WTC11 (cell line): Measurements from ENCODE around the gene TTC8. TPM values are rescaled to one million over a fixed set of nuclear protein-coding genes. Genes with fewer than 3 reads are reported as not detected.

ENCODE experiments used
- ATAC-seq: fragments of 200-7000 bp; cut with Tn5 transposase; 2 replicates; pipeline ENCODE4 v1.10.0; 2021; ENCODE audit warnings: mild to moderate bottlenecking, moderate library complexity
- CTCF ChIA-PET: fragments of 300-600 bp; sonication (Branson Sonifier 250); formaldehyde crosslinking; loops from one replicate; lab custom pipeline; 2021; ENCODE audit warnings: antibody characterized with exemption; lab: Charles Lee
- POLR2A ChIA-PET: fragments of 350-600 bp; sonication (Branson Sonifier 250); formaldehyde crosslinking; loops from one replicate; lab custom pipeline; 2021; ENCODE audit warnings: antibody characterized with exemption; lab: Charles Lee
- DNase-seq: peaks from one replicate; pipeline ENCODE4 v3.0.0; 2021; ENCODE audit warnings: low spot score
- H3K27ac Mint-ChIP-seq: 2 replicates; pipeline ENCODE4 v1.8.0; 2021; ENCODE audit warnings: mixed read lengths
- H3K27me3 Mint-ChIP-seq: 2 replicates; pipeline ENCODE4 v1.8.0; 2021; ENCODE audit warnings: low read depth, mild to moderate bottlenecking, moderate library complexity, mixed read lengths
- H3K36me3 Mint-ChIP-seq: 2 replicates; pipeline ENCODE4 v1.8.0; 2021; ENCODE audit warnings: mixed read lengths
- H3K4me1 Mint-ChIP-seq: 2 replicates; pipeline ENCODE4 v1.8.0; 2022; ENCODE audit warnings: mixed read lengths
- H3K4me3 Mint-ChIP-seq: 2 replicates; pipeline ENCODE4 v1.8.0; 2021; ENCODE audit warnings: mild to moderate bottlenecking, moderate library complexity, mixed read lengths
- H3K9me3 Mint-ChIP-seq: 2 replicates; pipeline ENCODE4 v1.8.0; 2021; ENCODE audit warnings: mixed read lengths
- ATF1 ChIP-seq: sonication (generic); formaldehyde crosslinking; IDR thresholded peaks from 2 replicates; pipeline ENCODE4 v1.8.1; 2023; ENCODE audit warnings: mild to moderate bottlenecking, moderate library complexity, missing genetic modification reagents
- ATF2 ChIP-seq: sonication (generic); formaldehyde crosslinking; IDR thresholded peaks from 2 replicates; pipeline ENCODE4 v1.8.1; 2022; ENCODE audit warnings: low read depth, missing genetic modification reagents, borderline replicate concordance
- CREB1 ChIP-seq: sonication (generic); formaldehyde crosslinking; IDR thresholded peaks from 2 replicates; pipeline ENCODE4 v1.8.0; 2023; ENCODE audit warnings: mild to moderate bottlenecking, missing genetic modification reagents
- E2F5 ChIP-seq: sonication (generic); formaldehyde crosslinking; IDR thresholded peaks from 2 replicates; pipeline ENCODE4 v1.8.1; 2022; ENCODE audit warnings: mild to moderate bottlenecking, moderate library complexity, missing genetic modification reagents
- FOXJ3 ChIP-seq: sonication (generic); formaldehyde crosslinking; IDR thresholded peaks from 2 replicates; pipeline ENCODE4 v1.9.0; 2021; ENCODE audit warnings: missing genetic modification reagents, mild to moderate bottlenecking, borderline replicate concordance
- GTF2I ChIP-seq: fragments of 250-450 bp; sonication (Bioruptor Pico); conservative IDR thresholded peaks from 2 replicates; pipeline ENCODE4 v1.4.0; 2021; ENCODE audit warnings: mild to moderate bottlenecking
- HMGXB4 ChIP-seq: sonication (generic); formaldehyde crosslinking; IDR thresholded peaks from 2 replicates; pipeline ENCODE4 v1.8.1; 2023; ENCODE audit warnings: mild to moderate bottlenecking, moderate library complexity, missing genetic modification reagents
- IRF2 ChIP-seq: sonication (generic); formaldehyde crosslinking; IDR thresholded peaks from 2 replicates; pipeline ENCODE4 v1.8.0; 2022; ENCODE audit warnings: low read depth, missing genetic modification reagents, borderline replicate concordance
- JUN ChIP-seq: sonication (generic); formaldehyde crosslinking; IDR thresholded peaks from 2 replicates; pipeline ENCODE4 v1.8.0; 2023; ENCODE audit warnings: mild to moderate bottlenecking, missing genetic modification reagents
- MXD4 ChIP-seq: fragments of 250-450 bp; sonication (Bioruptor Pico); IDR thresholded peaks from 2 replicates; pipeline ENCODE4 v1.8.0; 2021; ENCODE audit warnings: mild to moderate bottlenecking, moderate library complexity, borderline replicate concordance
- NFYB ChIP-seq: sonication (generic); formaldehyde crosslinking; conservative IDR thresholded peaks from 2 replicates; pipeline ENCODE4 v1.8.0; 2022; ENCODE audit warnings: low read depth, missing genetic modification reagents
- NR2C2 ChIP-seq: sonication (generic); formaldehyde crosslinking; IDR thresholded peaks from 2 replicates; pipeline ENCODE4 v1.8.0; 2022; ENCODE audit warnings: mild to moderate bottlenecking, missing genetic modification reagents
- SP1 ChIP-seq: sonication (generic); formaldehyde crosslinking; conservative IDR thresholded peaks from 2 replicates; pipeline ENCODE4 v1.8.1; 2022; ENCODE audit warnings: missing genetic modification reagents
- ZBTB43 ChIP-seq: sonication (generic); formaldehyde crosslinking; IDR thresholded peaks from 2 replicates; pipeline ENCODE4 v1.8.1; 2023; ENCODE audit warnings: mild to moderate bottlenecking, missing genetic modification reagents
- ZNF121 ChIP-seq: sonication (generic); formaldehyde crosslinking; IDR thresholded peaks from 2 replicates; pipeline ENCODE4 v1.8.0; 2023; ENCODE audit warnings: missing genetic modification reagents
- ZNF263 ChIP-seq: sonication (generic); formaldehyde crosslinking; IDR thresholded peaks from 2 replicates; pipeline ENCODE4 v1.8.1; 2022; ENCODE audit warnings: low read depth, mild to moderate bottlenecking, moderate library complexity, missing genetic modification reagents
- ZNF281 ChIP-seq: sonication (generic); formaldehyde crosslinking; IDR thresholded peaks from 2 replicates; pipeline ENCODE4 v1.8.0; 2023; ENCODE audit warnings: mild to moderate bottlenecking, missing genetic modification reagents
- total RNA-seq: library from RNA; stranded (reverse); gene quantifications from 3 replicates; pipeline ENCODE4 v1.2.3, GENCODE V29; 2021
- TF ChIP-seq, protein P1 (sequence below): sonication (generic); formaldehyde crosslinking; IDR thresholded peaks from 2 replicates; pipeline ENCODE4 v1.8.0; 2022; ENCODE audit warnings: mild to moderate bottlenecking, missing genetic modification reagents
- TF ChIP-seq, protein P2 (sequence below): sonication (generic); formaldehyde crosslinking; IDR thresholded peaks from 2 replicates; pipeline ENCODE4 v1.8.1; 2023; ENCODE audit warnings: mild to moderate bottlenecking, missing genetic modification reagents, moderate library complexity
- TF ChIP-seq, protein P3 (sequence below): sonication (generic); formaldehyde crosslinking; IDR thresholded peaks from 2 replicates; pipeline ENCODE4 v1.8.1; 2023; ENCODE audit warnings: mild to moderate bottlenecking, missing genetic modification reagents, moderate library complexity

Gene TTC8
- total RNA-seq, 1 experiment from 2014 or later = 13.8 TPM

DNA sequence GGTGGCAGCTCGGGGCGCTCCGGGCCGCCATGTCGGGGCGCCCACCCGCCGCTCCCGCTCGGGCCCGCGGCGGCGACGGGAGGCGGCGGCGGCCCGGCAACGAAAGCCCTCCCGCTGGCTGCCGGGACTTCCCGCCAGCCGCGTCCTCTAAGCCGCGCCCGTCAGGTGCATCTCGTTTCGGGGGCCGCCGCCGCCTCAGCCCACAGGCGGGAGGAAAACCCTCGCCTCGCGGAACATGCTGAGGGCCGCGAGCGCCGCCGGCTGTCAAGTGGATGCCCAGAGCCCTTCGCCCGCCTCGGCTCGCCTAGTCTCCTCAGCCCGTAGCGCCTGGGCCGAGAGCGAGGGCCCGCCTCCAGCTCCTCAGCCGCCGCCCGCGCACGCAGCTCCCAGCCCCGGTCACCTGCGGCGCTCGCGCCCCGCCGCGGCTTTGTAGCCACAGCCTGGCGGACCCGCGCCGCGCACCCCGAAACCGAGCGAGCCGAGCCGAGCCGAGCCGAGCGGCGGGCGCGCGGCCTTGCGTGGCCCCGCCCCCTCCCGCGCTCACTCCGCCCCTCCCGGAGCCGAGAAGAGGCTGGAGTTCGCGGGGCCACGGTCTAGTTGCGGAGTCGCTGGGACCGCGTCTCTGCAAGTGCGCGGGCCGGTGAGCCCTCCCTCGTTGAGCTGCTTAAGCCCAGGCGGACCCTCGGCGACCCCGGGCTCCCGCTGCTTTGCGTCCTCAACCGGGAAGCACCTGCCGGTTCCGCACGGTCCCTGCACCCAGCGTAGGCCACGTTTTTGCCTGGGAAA, 31.8 kb upstream of the TTC8 start, which contains the start of gene EML5 (continued):
- TF ChIP-seq, protein P1, sequence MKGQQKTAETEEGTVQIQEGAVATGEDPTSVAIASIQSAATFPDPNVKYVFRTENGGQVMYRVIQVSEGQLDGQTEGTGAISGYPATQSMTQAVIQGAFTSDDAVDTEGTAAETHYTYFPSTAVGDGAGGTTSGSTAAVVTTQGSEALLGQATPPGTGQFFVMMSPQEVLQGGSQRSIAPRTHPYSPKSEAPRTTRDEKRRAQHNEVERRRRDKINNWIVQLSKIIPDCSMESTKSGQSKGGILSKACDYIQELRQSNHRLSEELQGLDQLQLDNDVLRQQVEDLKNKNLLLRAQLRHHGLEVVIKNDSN (CRISPR knock-in tag) = no peak
- TF ChIP-seq ZBTB43 (CRISPR knock-in tag) = no peak
- peak; percentile 65 for TF ChIP-seq SP1 (CRISPR knock-in tag)
- TF ChIP-seq ZNF281 (CRISPR knock-in tag) = no peak
- 0 out of 2 replicates have a peak, but pooled peaks have one; percentile 32 for TF ChIP-seq ATF1 (CRISPR knock-in tag)

DNA sequence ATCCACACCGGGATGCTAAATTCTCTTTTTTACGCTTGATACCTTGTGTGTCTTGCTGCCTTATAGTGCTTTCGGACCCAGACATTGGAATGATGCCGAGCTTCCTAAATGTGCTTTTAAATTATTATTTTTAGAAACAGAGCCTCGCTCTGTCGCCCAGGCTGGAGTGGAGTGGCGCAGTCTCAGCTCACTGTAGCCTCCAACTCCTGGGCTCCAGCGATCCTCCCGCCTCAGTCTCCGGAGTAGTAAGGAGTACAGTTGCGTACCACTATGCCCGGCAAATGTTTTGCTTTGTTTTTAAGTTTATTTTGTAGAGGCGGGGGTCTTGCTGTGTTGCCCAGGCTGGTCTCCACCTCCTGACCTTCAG, 31.2 kb upstream of the TTC8 start:
- no peak for TF ChIP-seq ATF2 (CRISPR knock-in tag)
- TF ChIP-seq MXD4 (CRISPR knock-in tag) = no peak
- TF ChIP-seq ZNF263 (CRISPR knock-in tag) = no peak
- TF ChIP-seq ZNF121 (CRISPR knock-in tag) = peak; percentile 84
- TF ChIP-seq GTF2I (CRISPR knock-in tag) = no peak
- TF ChIP-seq, protein P2, sequence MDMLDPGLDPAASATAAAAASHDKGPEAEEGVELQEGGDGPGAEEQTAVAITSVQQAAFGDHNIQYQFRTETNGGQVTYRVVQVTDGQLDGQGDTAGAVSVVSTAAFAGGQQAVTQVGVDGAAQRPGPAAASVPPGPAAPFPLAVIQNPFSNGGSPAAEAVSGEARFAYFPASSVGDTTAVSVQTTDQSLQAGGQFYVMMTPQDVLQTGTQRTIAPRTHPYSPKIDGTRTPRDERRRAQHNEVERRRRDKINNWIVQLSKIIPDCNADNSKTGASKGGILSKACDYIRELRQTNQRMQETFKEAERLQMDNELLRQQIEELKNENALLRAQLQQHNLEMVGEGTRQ (CRISPR knock-in tag) = no peak
- no peak for TF ChIP-seq CREB1
- TF ChIP-seq JUN (CRISPR knock-in tag) = no peak
- no peak for TF ChIP-seq E2F5 (CRISPR knock-in tag)
- no peak for TF ChIP-seq NFYB (CRISPR knock-in tag)
- TF ChIP-seq ATF1 (CRISPR knock-in tag) = no peak
- TF ChIP-seq FOXJ3 (CRISPR knock-in tag) = no peak
- TF ChIP-seq NR2C2 = no peak
- 0 out of 2 replicates have a peak, but pooled peaks have one; percentile 13 for TF ChIP-seq HMGXB4 (CRISPR knock-in tag)
- TF ChIP-seq IRF2 (CRISPR knock-in tag) = no peak
- no peak for TF ChIP-seq ZBTB43 (CRISPR knock-in tag)
- TF ChIP-seq, protein P3, sequence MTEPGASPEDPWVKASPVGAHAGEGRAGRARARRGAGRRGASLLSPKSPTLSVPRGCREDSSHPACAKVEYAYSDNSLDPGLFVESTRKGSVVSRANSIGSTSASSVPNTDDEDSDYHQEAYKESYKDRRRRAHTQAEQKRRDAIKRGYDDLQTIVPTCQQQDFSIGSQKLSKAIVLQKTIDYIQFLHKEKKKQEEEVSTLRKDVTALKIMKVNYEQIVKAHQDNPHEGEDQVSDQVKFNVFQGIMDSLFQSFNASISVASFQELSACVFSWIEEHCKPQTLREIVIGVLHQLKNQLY (CRISPR knock-in tag) = no peak
- no peaks in the 10 kb centered on the region for H3K36me3 Mint-ChIP-seq
- ChIA-PET POLR2A (no interaction called here), CTCF (interaction anchor here (1.2 to 1.4 kb wide), 4 partner anchors 32 to 126 kb away, joined by 3 to 6 read pairs (median 4); partner anchors contain the start of gene TTC8)
- DNase-seq = no peak
- H3K9me3 Mint-ChIP-seq = no peaks in the 10 kb centered on the region
- H3K4me3 Mint-ChIP-seq = peak overlapping the region; percentile 81
- no peak overlapping the region for H3K27ac Mint-ChIP-seq
- ATAC-seq = no peak
- peaks cover 70% of the 10 kb centered on the region for H3K27me3 Mint-ChIP-seq
- H3K4me1 Mint-ChIP-seq = no peaks in the 10 kb centered on the region
